ENCODE results near the gene SPZ1.
"Not testable (repeated sequence)": the region's sequence is repeated elsewhere in the genome, so short reads cannot be mapped to it uniquely, and the experiment has no call there.

SPZ1 gene

GRCh38 chr5:80319702-80320101 is at the start of gene SPZ1:
SPZ1 (plus strand) TSS chr5:80320002; CDS start chr5:80320216, 214 bp downstream.
- no peak for DNase-seq

- DNase-seq = not testable (repeated sequence)
Observed at GRCh38 chr5:80270543-80270942, 49.3 kb upstream of the SPZ1 start.

GRCh38 chr5:80275347-80275746 is 44.5 kb upstream of the SPZ1 start:
- DNase-seq = no peak

GRCh38 chr5:80276186-80276585 is 43.6 kb upstream of the SPZ1 start:
- DNase-seq = no peak

GRCh38 chr5:80277191-80277590 is 42.6 kb upstream of the SPZ1 start:
- no peak for DNase-seq

- DNase-seq = no peak
Observed at GRCh38 chr5:80282054-80282453, 37.7 kb upstream of the SPZ1 start.

GRCh38 chr5:80283360-80283759 is 36.4 kb upstream of the SPZ1 start:
- DNase-seq = no peak

GRCh38 chr5:80284720-80285119 is 35.1 kb upstream of the SPZ1 start:
- peak in 1 of 3 donors; percentile 16 for DNase-seq

- no peak for DNase-seq
Observed at GRCh38 chr5:80288177-80288576, 31.6 kb upstream of the SPZ1 start.

- no peak for DNase-seq
Observed at GRCh38 chr5:80289320-80289719, 30.5 kb upstream of the SPZ1 start.

- no peak for DNase-seq
Observed at GRCh38 chr5:80291761-80292160, 28.0 kb upstream of the SPZ1 start.

- DNase-seq = no peak
Observed at GRCh38 chr5:80296121-80296520, 23.7 kb upstream of the SPZ1 start.

- DNase-seq = no peak
Observed at GRCh38 chr5:80299601-80300000, 20.2 kb upstream of the SPZ1 start.

- DNase-seq = no peak
Observed at GRCh38 chr5:80300125-80300524, 19.7 kb upstream of the SPZ1 start.

- DNase-seq = not testable (repeated sequence)
Observed at GRCh38 chr5:80300796-80301195, 19.0 kb upstream of the SPZ1 start.

- not testable (repeated sequence) for DNase-seq
Observed at GRCh38 chr5:80301342-80301741, 18.5 kb upstream of the SPZ1 start.

GRCh38 chr5:80302636-80303035 is 17.2 kb upstream of the SPZ1 start:
- no peak for DNase-seq

GRCh38 chr5:80308526-80308925 is 11.3 kb upstream of the SPZ1 start:
- no peak for DNase-seq

GRCh38 chr5:80309871-80310665 is 9.7 kb upstream of the SPZ1 start:
- DNase-seq = no peak

GRCh38 chr5:80315244-80315643 is 4.6 kb upstream of the SPZ1 start:
- DNase-seq = no peak

- DNase-seq = no peak
Observed at GRCh38 chr5:80318212-80318611, 1.6 kb upstream of the SPZ1 start.

GRCh38 chr5:80324912-80325311 is 5.1 kb downstream of the SPZ1 start:
- no peak for DNase-seq

- no peak for DNase-seq
Observed at GRCh38 chr5:80326468-80326867, 6.7 kb downstream of the SPZ1 start.

GRCh38 chr5:80337379-80337778 is 17.6 kb downstream of the SPZ1 start:
- DNase-seq = no peak

GRCh38 chr5:80339116-80339515 is 19.3 kb downstream of the SPZ1 start:
- no peak for DNase-seq

All from suppressor macrophage treated with lipopolysaccharide for 1 hour (primary cell).